Gastroesophageal sphincter (tissue), 4 donors: ENCODE data around the gene U2AF1L4. TPM values are rescaled to one million over a fixed set of nuclear protein-coding genes. Genes with fewer than 3 reads are reported as not detected.

Experiments
- ATAC-seq: fragments of 150-250 bp; one replicate; pipeline ENCODE4 v1.9.1; 2016; ENCODE audit warnings: mild to moderate bottlenecking, moderate library complexity
- H3K27ac ChIP-seq, 4 donors: fragments of 200-600 bp; sonication (generic) in 3 of 4; 1 replicate in 3 of 4; 2 replicates in 1 of 4; pipeline ENCODE4 v1.5.1; 2016 to 2019
- H3K27me3 ChIP-seq: fragments of 200-600 bp; sonication (generic); one replicate; pipeline ENCODE4 v1.5.1; 2019
- H3K36me3 ChIP-seq, 2 donors: fragments of 200-600 bp; sonication (generic); one replicate each; pipeline ENCODE4 v1.5.1; 2019; ENCODE audit warnings: control low read depth in 1 of 2
- H3K4me1 ChIP-seq, 3 donors: fragments of 200-600 bp; sonication (generic); 1 replicate in 2 of 3; 2 replicates in 1 of 3; pipeline ENCODE4 v1.5.1; 2016 to 2019; ENCODE audit warnings: control low read depth in 2 of 3
- H3K4me3 ChIP-seq, 2 donors: fragments of 200-600 bp; sonication (generic); one replicate each; pipeline ENCODE4 v1.5.1; 2019; ENCODE audit warnings: mild to moderate bottlenecking in 1 of 2, moderate library complexity in 1 of 2
- H3K9me3 ChIP-seq, 3 donors: fragments of 200-600 bp; sonication (generic); one replicate each; pipeline ENCODE4 v1.5.1; 2017 to 2019; ENCODE audit warnings: control low read depth in 2 of 3
- EP300 ChIP-seq: sonication (generic); formaldehyde crosslinking; IDR thresholded peaks from one replicate; pipeline ENCODE4 v1.6.1; 2017; ENCODE audit warnings: antibody characterized with exemption, mild to moderate bottlenecking
- POLR2A ChIP-seq, 2 donors: fragments of 450-650 bp; IDR thresholded peaks; one replicate each; pipeline ENCODE4 v1.6.1; 2017; ENCODE audit warnings: antibody characterized with exemption in 2 of 2, mild to moderate bottlenecking in 2 of 2, moderate library complexity in 1 of 2
- POLR2AphosphoS5 ChIP-seq: sonication (generic); formaldehyde crosslinking; IDR thresholded peaks from one replicate; pipeline ENCODE4 v1.6.1; 2017; ENCODE audit warnings: antibody characterized with exemption
- WGBS, 2 donors: methylation state at CpG; one replicate each; pipeline ENCODE4 v1.1.5; 2018; ENCODE audit warnings: low coverage in 1 of 2; 5-methylcytosine and 5-hydroxymethylcytosine counted together
- total RNA-seq, 4 donors: library from RNA; depleted of rRNA; stranded (reverse); fragments of >200 nt; gene quantifications; one replicate each; pipeline ENCODE4 v1.1.0, GENCODE V29; 2016
- TF ChIP-seq, protein P1 (sequence below), 4 experiments: fragments of 200-600 bp in 2 of 4; fragments of 450-650 bp in 2 of 4; sonication (generic) in 1 of 4; IDR thresholded peaks; one replicate each; pipeline ENCODE4 v1.5.1; 2017 to 2019; ENCODE audit warnings: antibody characterized with exemption in 4 of 4, mild to moderate bottlenecking in 2 of 4, moderate library complexity in 2 of 4

The U2AF1L4 gene
- total RNA-seq, 4 donors from 2014 or later, result 7.5 to 29.3 (median 23.7) TPM

DNA sequence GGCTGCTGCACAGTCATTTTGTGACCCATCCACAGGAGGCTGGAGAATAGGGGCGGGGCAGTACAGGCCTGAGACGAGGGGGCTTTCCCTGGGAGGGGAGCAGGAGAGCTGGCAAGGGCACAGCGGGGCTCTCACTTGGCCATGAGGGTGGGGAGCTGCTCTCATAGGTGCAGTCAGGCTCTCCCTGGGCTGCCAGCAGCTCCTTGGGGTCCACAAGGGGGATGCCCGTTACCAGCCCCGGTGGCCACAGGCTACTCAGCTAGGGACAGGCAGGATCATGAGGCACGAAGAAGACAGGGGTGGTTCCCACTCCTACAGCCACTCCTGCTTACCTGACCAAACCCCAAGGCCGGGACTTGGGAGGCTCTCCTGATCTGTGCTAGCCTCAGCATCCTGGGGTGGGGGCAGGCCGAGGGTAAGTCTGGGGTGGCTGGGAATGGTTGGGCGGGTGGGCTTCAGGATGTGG lies 46.6 kb upstream of the U2AF1L4 start:
- Histone ChIP-seq H3K9me3 (no peaks in the 10 kb centered on the region), H3K36me3 (peaks cover 0 to 9% of the 10 kb centered on the region in 2 donors), H3K4me1 (no peaks in the 10 kb centered on the region), H3K27ac (no peak overlapping the region), H3K4me3 (no peak overlapping the region), H3K27me3 (peaks cover 45% of the 10 kb centered on the region)
- TF ChIP-seq POLR2AphosphoS5 (no peak), POLR2A (IDR thresholded peaks at IDR 0.05) (no peak), EP300 (no peak)
- TF ChIP-seq, protein P1, sequence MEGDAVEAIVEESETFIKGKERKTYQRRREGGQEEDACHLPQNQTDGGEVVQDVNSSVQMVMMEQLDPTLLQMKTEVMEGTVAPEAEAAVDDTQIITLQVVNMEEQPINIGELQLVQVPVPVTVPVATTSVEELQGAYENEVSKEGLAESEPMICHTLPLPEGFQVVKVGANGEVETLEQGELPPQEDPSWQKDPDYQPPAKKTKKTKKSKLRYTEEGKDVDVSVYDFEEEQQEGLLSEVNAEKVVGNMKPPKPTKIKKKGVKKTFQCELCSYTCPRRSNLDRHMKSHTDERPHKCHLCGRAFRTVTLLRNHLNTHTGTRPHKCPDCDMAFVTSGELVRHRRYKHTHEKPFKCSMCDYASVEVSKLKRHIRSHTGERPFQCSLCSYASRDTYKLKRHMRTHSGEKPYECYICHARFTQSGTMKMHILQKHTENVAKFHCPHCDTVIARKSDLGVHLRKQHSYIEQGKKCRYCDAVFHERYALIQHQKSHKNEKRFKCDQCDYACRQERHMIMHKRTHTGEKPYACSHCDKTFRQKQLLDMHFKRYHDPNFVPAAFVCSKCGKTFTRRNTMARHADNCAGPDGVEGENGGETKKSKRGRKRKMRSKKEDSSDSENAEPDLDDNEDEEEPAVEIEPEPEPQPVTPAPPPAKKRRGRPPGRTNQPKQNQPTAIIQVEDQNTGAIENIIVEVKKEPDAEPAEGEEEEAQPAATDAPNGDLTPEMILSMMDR (IDR thresholded peaks at IDR 0.05), result no peak
- no CpG with 5 or more reads among the region's 9 CpGs for WGBS, 2 donors
- ATAC-seq, result no peak

DNA sequence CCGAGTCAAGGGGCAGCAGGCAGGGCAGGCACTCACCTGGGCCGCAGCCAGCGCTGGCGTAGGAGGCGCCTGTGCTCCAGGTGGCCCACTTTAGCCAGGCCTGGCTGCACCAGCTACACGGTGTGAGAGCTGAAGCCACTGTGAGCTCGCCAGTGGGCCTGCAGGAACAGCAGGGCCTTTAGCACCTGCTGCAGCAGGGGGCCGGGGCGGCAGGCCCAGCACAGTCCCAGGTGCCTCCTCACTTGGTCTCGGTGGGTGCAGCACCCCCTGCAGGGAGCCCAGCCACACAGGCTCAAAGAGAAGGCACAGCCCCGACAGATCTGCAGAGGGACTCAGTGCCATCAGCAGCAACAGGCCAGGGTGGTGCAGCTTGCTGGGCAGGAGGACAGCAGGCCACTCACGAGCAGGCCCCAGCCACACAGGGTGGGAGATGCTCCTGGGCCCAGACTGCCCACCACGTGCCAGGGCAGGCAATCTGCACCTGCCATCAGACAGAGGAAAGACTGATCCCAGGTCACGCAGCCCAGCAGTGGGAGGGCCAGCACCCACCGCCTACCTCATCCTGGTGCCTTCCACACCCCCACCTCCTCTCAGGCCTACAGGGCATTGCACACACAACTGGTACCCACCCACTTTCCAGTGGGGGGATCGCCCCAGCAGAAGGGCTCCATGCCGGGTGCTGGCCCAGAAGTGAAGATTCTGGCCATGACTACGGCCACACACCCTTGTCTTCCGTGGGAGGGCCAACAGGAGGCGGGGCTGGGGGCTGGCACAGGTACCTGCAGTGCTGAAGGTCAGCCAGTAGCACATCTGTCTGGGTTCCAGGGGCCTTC lies 46.0 kb upstream of the U2AF1L4 start:
- WGBS, 2 donors, result 20 to 50% methylated on average over 1 to 2 of the region's 20 CpGs
- no peak for ATAC-seq
- Histone ChIP-seq H3K4me1 (no peaks in the 10 kb centered on the region), H3K4me3 (no peak overlapping the region), H3K9me3 (no peaks in the 10 kb centered on the region), H3K36me3 (peaks cover 0 to 14% of the 10 kb centered on the region in 2 donors), H3K27me3 (peaks cover 39% of the 10 kb centered on the region), H3K27ac (no peak overlapping the region)
- TF ChIP-seq POLR2A (IDR thresholded peaks at IDR 0.05) (no peak), POLR2AphosphoS5 (no peak)

DNA sequence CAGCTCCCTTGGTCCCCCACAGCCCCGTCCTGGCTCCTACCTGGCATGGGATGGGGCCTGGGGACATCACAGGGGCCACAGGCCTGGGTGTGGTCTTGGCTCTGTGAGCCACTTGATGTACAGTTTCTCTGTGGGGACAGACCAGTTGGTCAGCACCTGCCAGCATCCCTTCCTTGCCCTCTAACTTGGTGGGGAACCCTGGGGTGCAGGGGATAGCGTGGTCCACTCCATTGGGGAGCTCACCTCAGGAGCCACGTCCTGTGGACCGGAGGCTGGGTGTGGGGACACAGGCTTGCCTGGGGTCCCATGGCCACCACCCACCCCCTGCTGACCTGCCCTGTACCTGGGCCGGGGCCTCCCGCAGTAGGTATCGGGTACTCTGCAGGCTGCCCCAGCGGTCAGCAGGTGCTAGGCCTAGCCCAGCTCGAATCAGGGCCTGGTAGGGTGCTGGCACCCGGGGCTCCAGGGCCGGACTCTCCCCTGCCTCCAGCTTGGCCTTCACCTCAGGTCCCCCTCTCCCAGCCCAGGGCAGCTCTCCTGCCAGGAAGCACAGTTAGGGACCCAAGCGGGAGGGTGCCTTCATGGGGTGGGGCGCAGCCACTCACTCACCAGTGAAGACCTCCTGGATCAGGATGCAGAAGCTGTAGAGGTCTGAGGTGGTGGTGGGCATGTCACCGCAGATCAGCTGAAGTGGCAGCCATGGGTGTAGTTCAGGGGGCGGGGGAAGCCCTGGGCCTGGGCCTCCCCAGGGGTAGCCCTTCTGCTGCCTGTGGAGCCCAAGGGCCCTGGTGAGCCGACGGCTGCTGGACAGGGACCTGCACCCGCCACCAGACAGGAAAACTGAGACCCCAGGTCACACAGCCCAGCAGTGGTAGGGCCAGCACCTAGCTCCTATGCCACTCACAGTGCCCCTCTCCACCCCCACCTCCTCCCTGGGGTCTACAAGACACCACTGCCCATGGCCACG lies 45.0 kb upstream of the U2AF1L4 start:
- no peak for ATAC-seq
- no peaks in the 10 kb centered on the region for H3K9me3 ChIP-seq
- TF ChIP-seq EP300, result no peak
- TF ChIP-seq POLR2AphosphoS5, result no peak
- no peak for TF ChIP-seq POLR2A (IDR thresholded peaks at IDR 0.05)
- TF ChIP-seq, protein P1 (IDR thresholded peaks at IDR 0.05), result no peak

DNA sequence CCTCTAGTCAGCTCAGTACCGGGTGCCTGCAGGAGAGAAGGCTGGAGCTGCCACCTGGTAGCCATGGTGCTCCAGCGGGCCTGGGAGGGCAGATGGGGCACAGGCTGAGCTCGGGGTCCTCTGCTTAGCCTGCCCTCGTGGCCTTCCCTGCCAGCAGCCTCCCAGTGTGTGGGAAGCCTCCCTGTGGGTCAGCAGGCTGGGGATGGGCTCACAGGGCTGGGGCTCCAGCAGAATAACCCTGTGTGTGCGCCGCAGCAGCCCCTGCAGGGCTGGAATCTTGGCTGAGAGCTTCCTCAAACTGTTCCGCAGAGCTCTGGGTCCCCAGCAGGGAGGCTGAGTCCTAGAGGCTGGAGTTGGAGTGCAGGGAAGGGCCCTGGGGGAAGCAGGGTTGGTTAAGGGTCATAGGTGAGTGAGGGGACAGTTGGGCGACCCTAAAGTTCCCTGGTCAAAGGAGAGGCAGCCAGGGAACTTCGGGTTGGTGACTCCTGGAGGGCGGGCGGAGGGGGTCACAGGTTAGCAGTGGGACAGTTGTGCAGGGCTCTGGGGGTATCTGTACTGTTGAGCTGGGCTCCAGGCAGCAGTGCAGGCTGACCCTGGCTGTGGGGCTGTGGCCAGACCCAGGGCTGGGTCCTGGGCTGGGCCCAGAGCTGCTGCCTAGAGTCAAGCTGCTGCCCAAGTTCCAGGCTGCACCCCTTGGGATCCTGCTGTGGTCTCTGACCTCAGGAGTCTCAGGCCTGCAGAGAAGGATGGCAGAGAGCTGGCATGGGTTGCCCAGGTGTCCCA lies 44.2 kb upstream of the U2AF1L4 start:
- Histone ChIP-seq H3K4me1 (no peaks in the 10 kb centered on the region), H3K4me3 (no peak overlapping the region), H3K9me3 (no peaks in the 10 kb centered on the region), H3K27me3 (peaks cover 29% of the 10 kb centered on the region), H3K27ac (no peak overlapping the region), H3K36me3 (peaks cover 0 to 32% of the 10 kb centered on the region in 2 donors)
- no peak for ATAC-seq
- TF ChIP-seq EP300 (no peak), POLR2A (IDR thresholded peaks at IDR 0.05) (no peak), POLR2AphosphoS5 (no peak)
- TF ChIP-seq, protein P1 (IDR thresholded peaks at IDR 0.05), result no peak
- WGBS, 2 donors, result 88% methylated on average over 4 of the region's 11 CpGs; no CpG with 5 or more reads in 1 of the 2 donors

More for the DNA sequence above, 45.0 kb upstream of the U2AF1L4 start:
- H3K27me3 ChIP-seq, result peaks cover 31% of the 10 kb centered on the region
- no CpG with 5 or more reads among the region's 19 CpGs for WGBS, 2 donors
- H3K27ac ChIP-seq, result no peak overlapping the region
- H3K36me3 ChIP-seq, result peaks cover 0 to 23% of the 10 kb centered on the region in 2 donors
- H3K4me1 ChIP-seq, result no peaks in the 10 kb centered on the region
- H3K4me3 ChIP-seq, result no peak overlapping the region
